ENCODE data around the gene IKZF1. TPM values are rescaled to one million over a fixed set of nuclear protein-coding genes. Genes with fewer than 3 reads are reported as not detected.

Gene IKZF1
- total RNA-seq, 1 experiment from 2014 or later = 0.57 TPM

DNA sequence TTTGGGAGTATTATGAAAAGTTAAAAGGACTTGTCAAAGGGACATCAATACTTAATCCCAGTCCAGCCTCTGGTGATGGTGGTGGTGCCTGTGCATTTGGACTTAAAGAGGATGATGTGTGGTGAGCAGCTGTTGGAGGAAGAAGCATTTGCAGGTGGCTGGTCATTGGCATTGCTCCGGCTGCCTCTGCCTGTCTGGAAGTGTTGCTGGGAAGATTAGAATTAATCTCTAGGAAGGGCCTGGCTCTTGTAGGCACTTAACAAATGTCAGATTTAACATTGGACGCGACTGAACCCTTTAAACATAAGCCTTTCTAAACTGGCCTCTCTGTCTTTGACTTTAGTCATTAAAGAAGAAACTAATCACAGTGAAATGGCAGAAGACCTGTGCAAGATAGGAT, 86.9 kb downstream of the IKZF1 start:
- H3K4me2 ChIP-seq (ENCODE audit: low read length) = no peak overlapping the region
- H3K79me2 ChIP-seq (ENCODE audit: insufficient read depth, low read length) = no peaks in the 10 kb centered on the region
- ATAC-seq (no peak), DNase-seq (ENCODE audit: low read depth, low spot score) (no peak)
- no peak overlapping the region for H3K9ac ChIP-seq (ENCODE audit: low read length)
- ChIA-PET CTCF (no interaction called here), POLR2A (no interaction called here), RAD21 (ENCODE audit: low non-redundant PET in 1 of 2, low total read pairs in 2 of 2, uncharacterized antibody in 2 of 2, unreplicated experiment in 2 of 2) (no interaction called here)
- TF ChIP-seq YY1 (IDR thresholded peaks at IDR 0.05; ENCODE audit: extremely low read depth, insufficient replicate concordance, low read depth, low read length) = no peak
- H3K27ac ChIP-seq (ENCODE audit: low read depth, low read length) = no peak overlapping the region
- H2AFZ ChIP-seq (ENCODE audit: low read depth, low read length, poor library complexity, severe bottlenecking) = no peak overlapping the region
- no peaks in the 10 kb centered on the region for H3K4me1 ChIP-seq (ENCODE audit: control insufficient read depth in 1 of 2, insufficient read depth in 2 of 2, low read length in 2 of 2)
- no peak overlapping the region for H3K4me3 ChIP-seq (replicated peaks in 1 of 2; ENCODE audit: low read depth in 1 of 2, low read length in 2 of 2)
- H3K9me2 ChIP-seq (ENCODE audit: insufficient read depth) = no peaks in the 10 kb centered on the region
- H3K36me3 ChIP-seq (ENCODE audit: control insufficient read depth in 1 of 2, insufficient read depth in 2 of 2, low read length in 2 of 2) = no peaks in the 10 kb centered on the region
- BruUV-seq (replicated peaks) = no TSS peak
- H4K20me1 ChIP-seq (ENCODE audit: insufficient read depth) = no peaks in the 10 kb centered on the region
- intact Hi-C loops (cut with micrococcal nuclease) = no loop called here
- H3K9me3 ChIP-seq (ENCODE audit: control insufficient read depth in 1 of 2, insufficient read depth in 1 of 2, low read depth in 1 of 2, low read length in 2 of 2) = no peaks in the 10 kb centered on the region
- no peaks in the 10 kb centered on the region; the same call in none of the 2 replicates for H3K27me3 ChIP-seq (ENCODE audit: insufficient read depth, low read length)

DNA sequence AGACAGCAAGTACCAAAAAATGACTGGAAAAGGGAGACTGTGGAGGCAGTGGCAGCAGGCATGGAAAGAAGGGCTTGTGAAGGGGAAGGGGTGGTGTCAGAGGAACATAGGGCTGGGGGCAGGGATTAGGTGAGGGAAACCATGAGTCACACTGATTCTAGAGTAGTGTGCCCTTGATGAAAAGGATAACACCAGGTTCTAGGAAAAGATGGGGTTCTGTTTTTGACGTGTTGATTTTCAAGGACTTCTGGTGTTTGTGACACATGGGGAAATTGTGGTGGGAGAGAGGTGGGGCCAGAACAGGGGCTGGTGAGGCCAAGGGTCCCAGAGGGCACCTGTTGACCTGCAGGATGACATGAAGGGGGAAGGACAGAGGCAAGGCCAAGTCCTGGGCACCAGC, 88.6 kb downstream of the IKZF1 start:
- Histone ChIP-seq H3K4me1 (ENCODE audit: control insufficient read depth in 1 of 2, insufficient read depth in 2 of 2, low read length in 2 of 2) (no peaks in the 10 kb centered on the region), H2AFZ (ENCODE audit: low read depth, low read length, poor library complexity, severe bottlenecking) (no peak overlapping the region), H3K9ac (ENCODE audit: low read length) (no peak overlapping the region), H3K4me3 (replicated peaks in 1 of 2; ENCODE audit: low read depth in 1 of 2, low read length in 2 of 2) (no peak overlapping the region), H4K20me1 (ENCODE audit: insufficient read depth) (no peaks in the 10 kb centered on the region), H3K27ac (ENCODE audit: low read depth, low read length) (no peak overlapping the region), H3K27me3 (ENCODE audit: insufficient read depth, low read length) (peaks cover 9% of the 10 kb centered on the region), H3K9me3 (ENCODE audit: control insufficient read depth in 1 of 2, insufficient read depth in 1 of 2, low read depth in 1 of 2, low read length in 2 of 2) (no peaks in the 10 kb centered on the region), H3K9me2 (ENCODE audit: insufficient read depth) (no peaks in the 10 kb centered on the region), H3K4me2 (ENCODE audit: low read length) (no peak overlapping the region), H3K79me2 (ENCODE audit: insufficient read depth, low read length) (no peaks in the 10 kb centered on the region), H3K36me3 (ENCODE audit: control insufficient read depth in 1 of 2, insufficient read depth in 2 of 2, low read length in 2 of 2) (no peaks in the 10 kb centered on the region)
- DNase-seq (ENCODE audit: low read depth, low spot score) = no peak
- intact Hi-C loops (cut with micrococcal nuclease) = no loop called here
- no TSS peak for BruUV-seq (replicated peaks)
- POLR2A ChIA-PET = no interaction called here
- ATAC-seq = no peak
- CTCF ChIA-PET = no interaction called here
- RAD21 ChIA-PET (ENCODE audit: low non-redundant PET in 1 of 2, low total read pairs in 2 of 2, uncharacterized antibody in 2 of 2, unreplicated experiment in 2 of 2) = no interaction called here
- TF ChIP-seq POLR2A (IDR thresholded peaks at IDR 0.05; ENCODE audit: borderline replicate concordance, extremely low read depth, insufficient read depth, insufficient read length) (no peak), EZH2phosphoT487 (IDR thresholded peaks at IDR 0.05; ENCODE audit: borderline replicate concordance) (no peak), JUND (IDR thresholded peaks at IDR 0.05) (no peak), CEBPB (IDR thresholded peaks at IDR 0.05; ENCODE audit: low read depth) (no peak), SP1 (IDR thresholded peaks at IDR 0.05; ENCODE audit: low read depth) (no peak), ELF1 (IDR thresholded peaks at IDR 0.05; ENCODE audit: borderline replicate concordance, low read depth) (no peak), YY1 (IDR thresholded peaks at IDR 0.05; ENCODE audit: extremely low read depth, insufficient replicate concordance, low read depth, low read length) (no peak), CBX3 (IDR thresholded peaks at IDR 0.05; ENCODE audit: low read depth) (no peak), TCF7L2 (IDR thresholded peaks at IDR 0.05; ENCODE audit: borderline replicate concordance, extremely low read depth, insufficient read depth, insufficient read length) (no peak), EZH2 (IDR thresholded peaks at IDR 0.05) (no peak), SRF (IDR thresholded peaks at IDR 0.05; ENCODE audit: low read depth) (no peak), ZFX (IDR thresholded peaks at IDR 0.05) (no peak)
- TF ChIP-seq, protein P1, sequence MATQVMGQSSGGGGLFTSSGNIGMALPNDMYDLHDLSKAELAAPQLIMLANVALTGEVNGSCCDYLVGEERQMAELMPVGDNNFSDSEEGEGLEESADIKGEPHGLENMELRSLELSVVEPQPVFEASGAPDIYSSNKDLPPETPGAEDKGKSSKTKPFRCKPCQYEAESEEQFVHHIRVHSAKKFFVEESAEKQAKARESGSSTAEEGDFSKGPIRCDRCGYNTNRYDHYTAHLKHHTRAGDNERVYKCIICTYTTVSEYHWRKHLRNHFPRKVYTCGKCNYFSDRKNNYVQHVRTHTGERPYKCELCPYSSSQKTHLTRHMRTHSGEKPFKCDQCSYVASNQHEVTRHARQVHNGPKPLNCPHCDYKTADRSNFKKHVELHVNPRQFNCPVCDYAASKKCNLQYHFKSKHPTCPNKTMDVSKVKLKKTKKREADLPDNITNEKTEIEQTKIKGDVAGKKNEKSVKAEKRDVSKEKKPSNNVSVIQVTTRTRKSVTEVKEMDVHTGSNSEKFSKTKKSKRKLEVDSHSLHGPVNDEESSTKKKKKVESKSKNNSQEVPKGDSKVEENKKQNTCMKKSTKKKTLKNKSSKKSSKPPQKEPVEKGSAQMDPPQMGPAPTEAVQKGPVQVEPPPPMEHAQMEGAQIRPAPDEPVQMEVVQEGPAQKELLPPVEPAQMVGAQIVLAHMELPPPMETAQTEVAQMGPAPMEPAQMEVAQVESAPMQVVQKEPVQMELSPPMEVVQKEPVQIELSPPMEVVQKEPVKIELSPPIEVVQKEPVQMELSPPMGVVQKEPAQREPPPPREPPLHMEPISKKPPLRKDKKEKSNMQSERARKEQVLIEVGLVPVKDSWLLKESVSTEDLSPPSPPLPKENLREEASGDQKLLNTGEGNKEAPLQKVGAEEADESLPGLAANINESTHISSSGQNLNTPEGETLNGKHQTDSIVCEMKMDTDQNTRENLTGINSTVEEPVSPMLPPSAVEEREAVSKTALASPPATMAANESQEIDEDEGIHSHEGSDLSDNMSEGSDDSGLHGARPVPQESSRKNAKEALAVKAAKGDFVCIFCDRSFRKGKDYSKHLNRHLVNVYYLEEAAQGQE (IDR thresholded peaks at IDR 0.05; ENCODE audit: low read depth) = no peak
- TF ChIP-seq, protein P2, sequence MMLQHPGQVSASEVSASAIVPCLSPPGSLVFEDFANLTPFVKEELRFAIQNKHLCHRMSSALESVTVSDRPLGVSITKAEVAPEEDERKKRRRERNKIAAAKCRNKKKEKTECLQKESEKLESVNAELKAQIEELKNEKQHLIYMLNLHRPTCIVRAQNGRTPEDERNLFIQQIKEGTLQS (IDR thresholded peaks at IDR 0.05) = no peak
- TF ChIP-seq, protein P3, sequence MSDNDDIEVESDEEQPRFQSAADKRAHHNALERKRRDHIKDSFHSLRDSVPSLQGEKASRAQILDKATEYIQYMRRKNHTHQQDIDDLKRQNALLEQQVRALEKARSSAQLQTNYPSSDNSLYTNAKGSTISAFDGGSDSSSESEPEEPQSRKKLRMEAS (IDR thresholded peaks at IDR 0.05) = no peak
- TF ChIP-seq, protein P4, sequence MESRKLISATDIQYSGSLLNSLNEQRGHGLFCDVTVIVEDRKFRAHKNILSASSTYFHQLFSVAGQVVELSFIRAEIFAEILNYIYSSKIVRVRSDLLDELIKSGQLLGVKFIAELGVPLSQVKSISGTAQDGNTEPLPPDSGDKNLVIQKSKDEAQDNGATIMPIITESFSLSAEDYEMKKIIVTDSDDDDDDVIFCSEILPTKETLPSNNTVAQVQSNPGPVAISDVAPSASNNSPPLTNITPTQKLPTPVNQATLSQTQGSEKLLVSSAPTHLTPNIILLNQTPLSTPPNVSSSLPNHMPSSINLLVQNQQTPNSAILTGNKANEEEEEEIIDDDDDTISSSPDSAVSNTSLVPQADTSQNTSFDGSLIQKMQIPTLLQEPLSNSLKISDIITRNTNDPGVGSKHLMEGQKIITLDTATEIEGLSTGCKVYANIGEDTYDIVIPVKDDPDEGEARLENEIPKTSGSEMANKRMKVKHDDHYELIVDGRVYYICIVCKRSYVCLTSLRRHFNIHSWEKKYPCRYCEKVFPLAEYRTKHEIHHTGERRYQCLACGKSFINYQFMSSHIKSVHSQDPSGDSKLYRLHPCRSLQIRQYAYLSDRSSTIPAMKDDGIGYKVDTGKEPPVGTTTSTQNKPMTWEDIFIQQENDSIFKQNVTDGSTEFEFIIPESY (IDR thresholded peaks at IDR 0.05; ENCODE audit: extremely low read depth, insufficient replicate concordance, low read length) = no peak
